Thoracic aorta (tissue), 2 donors: ENCODE results near the gene PSMA6. TPM values are rescaled to one million over a fixed set of nuclear protein-coding genes. Genes with fewer than 3 reads are reported as not detected.
"Not testable (repeated sequence)": the region's sequence is repeated elsewhere in the genome, so short reads cannot be mapped to it uniquely, and the experiment has no call there.

ENCODE experiments used
- ATAC-seq: fragments of 150-250 bp; one replicate; pipeline ENCODE4 v1.8.0; 2017; ENCODE audit warnings: low read depth; ENCODE audit not compliant: insufficient number of reproducible peaks, low FRiP score
- DNase-seq: peaks from one replicate; pipeline ENCODE4 v3.0.0-alpha.2; 2020; ENCODE audit warnings: low spot score
- H3K27ac ChIP-seq, 2 donors: fragments of 200-600 bp; sonication (generic); 1 replicate in 1 of 2; 2 replicates in 1 of 2; pipeline ENCODE4 v1.5.1; 2016; ENCODE audit warnings: mild to moderate bottlenecking in 2 of 2, moderate library complexity in 2 of 2
- H3K27me3 ChIP-seq: fragments of 200-600 bp; sonication (generic); replicated peaks from 2 replicates; pipeline ENCODE4 v1.6.0; 2016; ENCODE audit warnings: mild to moderate bottlenecking; ENCODE audit not compliant: insufficient read depth
- H3K36me3 ChIP-seq: fragments of 200-600 bp; sonication (generic); one replicate; pipeline ENCODE4 v1.5.1; 2016
- H3K4me1 ChIP-seq, 2 donors: fragments of 200-600 bp; sonication (generic); 1 replicate in 1 of 2; 2 replicates in 1 of 2; pipeline versions ENCODE4 v1.5.1 to v1.6.0; 2016; ENCODE audit warnings: low read depth in 2 of 2, mild to moderate bottlenecking in 1 of 2; ENCODE audit not compliant: control insufficient read depth in 1 of 2
- H3K4me3 ChIP-seq: fragments of 200-600 bp; sonication (generic); 2 replicates; pipeline ENCODE4 v1.5.1; 2016; ENCODE audit warnings: mild to moderate bottlenecking
- H3K9me3 ChIP-seq: fragments of 200-600 bp; sonication (generic); 2 replicates; pipeline ENCODE4 v1.5.1; 2016
- total RNA-seq, 2 donors: library from RNA; depleted of rRNA; stranded (reverse); fragments of >200 nt; gene quantifications; one replicate each; pipeline versions ENCODE4 v1.1.0 to v1.2.3, GENCODE V29; 2016
- TF ChIP-seq, protein P1 (sequence below): fragments of 200-600 bp; sonication (generic); IDR thresholded peaks from one replicate; pipeline ENCODE4 v1.5.1; 2019; ENCODE audit warnings: antibody characterized with exemption

PSMA6 gene
- total RNA-seq, 2 donors from 2014 or later = 56.5 to 119 TPM

DNA sequence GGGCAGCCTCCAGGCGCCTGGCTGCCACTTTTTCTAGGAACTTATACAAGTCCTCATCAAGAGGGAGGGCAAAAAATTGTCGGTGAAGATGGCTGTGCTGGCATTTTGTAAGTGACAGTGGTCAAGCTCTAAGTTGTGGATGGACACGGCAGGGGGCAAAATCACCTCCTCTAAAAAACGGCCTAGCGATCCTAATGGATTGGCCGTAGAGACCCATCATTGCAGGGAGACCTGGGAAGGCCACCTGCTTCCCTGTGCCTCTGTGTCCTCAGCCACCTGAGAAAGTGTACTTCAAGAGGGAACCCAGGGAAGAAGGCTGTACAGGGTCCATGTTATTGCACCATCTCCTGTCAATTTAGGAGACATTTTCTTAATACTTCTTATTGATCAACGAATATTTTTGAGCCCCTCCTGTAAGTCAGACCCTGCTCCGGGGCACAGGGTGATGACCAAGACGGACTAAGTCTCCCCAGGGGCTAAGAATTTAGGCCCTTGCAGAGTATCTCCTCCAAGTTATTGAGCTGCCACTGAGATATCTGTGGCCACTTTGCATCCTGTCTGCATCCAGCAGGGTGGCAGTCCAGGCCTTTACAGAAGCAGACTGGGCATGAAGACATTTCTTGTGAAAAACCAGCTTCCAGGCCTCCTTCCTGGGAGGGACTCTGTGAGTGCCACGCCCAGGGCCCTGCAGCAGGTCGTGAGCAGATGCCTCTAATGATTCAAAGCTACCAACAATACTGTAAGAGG, 40.5 kb downstream of the PSMA6 start:
- TF ChIP-seq, protein P1, sequence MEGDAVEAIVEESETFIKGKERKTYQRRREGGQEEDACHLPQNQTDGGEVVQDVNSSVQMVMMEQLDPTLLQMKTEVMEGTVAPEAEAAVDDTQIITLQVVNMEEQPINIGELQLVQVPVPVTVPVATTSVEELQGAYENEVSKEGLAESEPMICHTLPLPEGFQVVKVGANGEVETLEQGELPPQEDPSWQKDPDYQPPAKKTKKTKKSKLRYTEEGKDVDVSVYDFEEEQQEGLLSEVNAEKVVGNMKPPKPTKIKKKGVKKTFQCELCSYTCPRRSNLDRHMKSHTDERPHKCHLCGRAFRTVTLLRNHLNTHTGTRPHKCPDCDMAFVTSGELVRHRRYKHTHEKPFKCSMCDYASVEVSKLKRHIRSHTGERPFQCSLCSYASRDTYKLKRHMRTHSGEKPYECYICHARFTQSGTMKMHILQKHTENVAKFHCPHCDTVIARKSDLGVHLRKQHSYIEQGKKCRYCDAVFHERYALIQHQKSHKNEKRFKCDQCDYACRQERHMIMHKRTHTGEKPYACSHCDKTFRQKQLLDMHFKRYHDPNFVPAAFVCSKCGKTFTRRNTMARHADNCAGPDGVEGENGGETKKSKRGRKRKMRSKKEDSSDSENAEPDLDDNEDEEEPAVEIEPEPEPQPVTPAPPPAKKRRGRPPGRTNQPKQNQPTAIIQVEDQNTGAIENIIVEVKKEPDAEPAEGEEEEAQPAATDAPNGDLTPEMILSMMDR = no peak
- Histone ChIP-seq H3K36me3 (no peaks in the 10 kb centered on the region), H3K27me3 (no peaks in the 10 kb centered on the region), H3K4me3 (no peak overlapping the region), H3K27ac (no peak overlapping the region), H3K9me3 (no peaks in the 10 kb centered on the region), H3K4me1 (peaks cover 12 to 23% of the 10 kb centered on the region in 2 donors)
- DNase-seq (no peak), ATAC-seq (no peak)

DNA sequence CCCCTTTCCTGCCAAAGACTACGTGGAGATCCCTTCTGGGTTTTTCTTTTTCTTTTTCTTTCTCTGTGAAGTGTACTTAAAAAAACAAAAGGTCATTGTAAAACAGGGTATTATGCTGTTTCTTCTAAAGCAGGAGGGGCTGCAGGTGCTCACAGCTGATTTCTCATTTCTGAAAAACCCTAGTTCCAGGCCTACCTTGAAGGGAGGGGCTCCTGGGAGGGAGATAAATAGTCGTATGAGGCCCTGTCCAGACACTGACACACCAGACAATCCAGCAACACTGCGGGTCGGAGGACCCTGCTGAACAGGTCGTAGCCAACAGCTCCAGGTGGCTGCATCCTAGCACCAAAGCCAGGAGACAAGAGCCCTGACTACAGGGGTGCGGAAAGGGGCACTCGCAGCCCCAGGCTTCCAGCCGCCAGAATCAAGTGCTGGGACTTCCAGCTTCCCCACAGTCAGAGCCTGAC, 41.1 kb downstream of the PSMA6 start:
- no peak overlapping the region for H3K27ac ChIP-seq
- H3K27me3 ChIP-seq = no peaks in the 10 kb centered on the region
- H3K4me3 ChIP-seq = no peak overlapping the region
- no peak for ATAC-seq
- H3K9me3 ChIP-seq = no peaks in the 10 kb centered on the region
- DNase-seq = no peak
- H3K4me1 ChIP-seq = peaks cover 14 to 29% of the 10 kb centered on the region in 2 donors
- TF ChIP-seq, protein P1 = no peak
- H3K36me3 ChIP-seq = no peaks in the 10 kb centered on the region

DNA sequence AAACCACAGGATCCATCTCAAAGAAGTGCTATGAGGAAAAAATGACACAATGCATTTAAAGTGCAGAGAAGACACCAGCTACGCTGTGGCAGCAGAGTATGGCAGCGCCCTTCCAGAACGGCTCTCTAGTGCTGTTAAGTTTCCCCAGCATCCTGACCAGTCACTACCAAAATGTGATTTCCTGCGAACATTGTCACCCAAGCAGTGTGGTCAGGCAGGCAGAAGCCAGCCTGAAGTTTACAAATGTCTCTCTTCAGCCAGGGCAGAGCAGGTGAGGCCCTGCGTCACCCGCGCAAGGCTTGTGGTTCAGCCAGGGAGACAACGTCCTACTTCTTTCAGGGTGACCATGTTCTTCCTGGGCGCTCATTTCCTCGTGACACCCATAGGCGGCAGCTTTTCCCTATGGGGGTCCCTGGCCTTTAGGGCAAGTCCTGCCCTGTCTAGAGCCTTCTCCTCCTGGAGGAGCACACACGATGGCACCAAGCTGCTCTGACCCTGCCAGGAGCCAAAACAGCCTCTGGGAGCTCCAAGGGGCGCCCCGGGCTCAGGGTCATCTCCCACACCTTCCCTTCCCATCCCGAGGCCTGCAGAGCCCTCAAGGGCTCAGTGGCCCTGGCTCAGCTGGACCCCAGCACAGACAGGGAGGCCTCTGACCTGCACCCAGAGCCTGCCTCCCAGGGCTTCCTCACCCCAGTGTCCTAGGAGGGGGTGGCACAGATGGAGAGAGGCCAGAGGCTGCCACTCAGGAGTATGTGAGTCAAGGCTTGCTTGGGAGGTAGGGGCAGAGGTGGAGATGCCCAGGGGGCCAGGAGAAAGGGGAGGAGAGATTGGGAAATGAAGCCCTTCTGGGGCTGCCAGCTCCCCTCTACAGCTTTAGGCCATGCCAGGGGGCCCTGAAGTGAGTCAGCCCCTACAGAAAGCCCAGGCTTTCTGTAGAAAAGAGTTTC, 41.9 kb downstream of the PSMA6 start:
- no peaks in the 10 kb centered on the region for H3K9me3 ChIP-seq
- DNase-seq (no peak), ATAC-seq (no peak)
- H3K4me3 ChIP-seq = no peak overlapping the region
- no peaks in the 10 kb centered on the region for H3K27me3 ChIP-seq
- peaks cover 14 to 30% of the 10 kb centered on the region in 2 donors for H3K4me1 ChIP-seq
- H3K27ac ChIP-seq = no peak overlapping the region
- TF ChIP-seq, protein P1 = no peak
- H3K36me3 ChIP-seq = no peaks in the 10 kb centered on the region

DNA sequence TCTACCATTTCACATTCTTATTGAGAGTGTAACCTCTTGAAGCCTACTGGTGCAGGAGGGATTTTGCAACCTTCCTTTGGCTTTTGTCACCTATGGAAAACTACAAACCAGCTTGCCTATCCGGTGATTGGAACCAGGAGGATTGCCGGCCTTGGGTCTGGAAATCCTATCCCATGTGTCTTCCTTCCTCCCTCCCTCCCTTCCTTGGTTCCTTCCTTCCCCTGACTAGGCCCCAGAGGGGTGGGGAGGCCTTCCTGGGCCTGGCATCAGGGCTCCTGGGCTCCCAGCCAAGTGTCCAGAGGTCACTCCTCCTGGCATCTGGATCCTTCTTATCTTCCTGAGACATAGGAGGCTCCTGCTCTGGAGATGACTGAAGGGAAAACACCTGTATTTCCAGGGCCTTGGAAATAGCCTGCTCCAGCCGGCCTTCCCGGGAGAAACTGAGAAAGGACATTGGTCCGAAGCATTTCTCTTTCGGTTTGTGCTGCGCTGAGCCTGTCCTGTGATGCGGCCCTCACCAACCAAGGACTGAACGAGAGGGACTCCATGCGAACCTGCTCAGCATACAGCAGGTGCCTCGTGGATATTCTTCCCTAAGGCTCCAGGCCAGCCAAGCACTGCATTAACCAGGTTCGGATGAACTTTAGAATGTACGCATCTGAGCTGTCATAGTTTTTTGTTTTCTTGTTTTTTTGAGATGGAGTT, 43.4 kb downstream of the PSMA6 start:
- Histone ChIP-seq H3K9me3 (no peaks in the 10 kb centered on the region), H3K27ac (peak overlapping the region in 1 of 2 donors; percentile 54), H3K27me3 (no peaks in the 10 kb centered on the region), H3K4me3 (no peak overlapping the region), H3K4me1 (peaks cover 14 to 30% of the 10 kb centered on the region in 2 donors), H3K36me3 (no peaks in the 10 kb centered on the region)
- TF ChIP-seq, protein P1 = no peak
- ATAC-seq (no peak), DNase-seq (no peak)

DNA sequence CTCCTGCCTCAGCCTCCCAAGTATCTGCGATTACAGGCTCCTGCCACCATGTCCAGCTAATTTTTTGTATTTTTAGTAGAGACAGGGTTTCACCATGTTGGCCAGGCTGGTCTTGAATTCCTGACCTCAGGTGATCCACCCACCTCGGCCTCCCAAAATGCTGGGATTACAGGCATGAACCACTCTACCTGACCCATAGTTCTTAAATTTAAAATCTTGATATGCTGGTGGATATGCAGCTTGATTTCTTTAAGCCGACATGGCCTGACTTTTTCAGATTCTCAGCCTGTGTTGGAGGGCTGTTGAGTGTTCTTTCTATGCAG, 44.0 kb downstream of the PSMA6 start:
- peak overlapping the region; percentile 47 to 54 for H3K27ac ChIP-seq
- H3K36me3 ChIP-seq, H3K4me3 ChIP-seq, ATAC-seq, H3K27me3 ChIP-seq, H3K9me3 ChIP-seq, DNase-seq: not testable (repeated sequence)
- H3K4me1 ChIP-seq = peaks cover 17 to 34% of the 10 kb centered on the region in 2 donors
